ENCODE results near the gene TEAD1.

GRCh38 chr11:12864316-12865156 is 190.3 kb downstream of the TEAD1 start:
- TF ChIP-seq CREB1 (CRISPR knock-in tag; IDR thresholded peaks at IDR 0.05; ENCODE audit: low read depth) (peak; percentile 37; the same call in 1 of the 2 replicates), CTCF (conservative IDR thresholded peaks at IDR 0.05; ENCODE audit: low read depth in 2 of 2) (no peak), EZH2phosphoT487 (IDR thresholded peaks at IDR 0.05; ENCODE audit: unreplicated experiment) (no peak), EZH2 (IDR thresholded peaks at IDR 0.05; ENCODE audit: low read depth, unreplicated experiment) (no peak), ETS1 (IDR thresholded peaks at IDR 0.05) (peak; percentile 87), STAT1 (IDR thresholded peaks at IDR 0.05; ENCODE audit: unreplicated experiment) (no peak)
